Neural cell (in vitro differentiated cells): ENCODE data around the gene ZNF516. TPM values are rescaled to one million over a fixed set of nuclear protein-coding genes. Genes with fewer than 3 reads are reported as not detected.

Source experiments
- H2AFZ ChIP-seq: fragments of 200-600, 300-800 bp; sonication (generic), shearing (Covaris generic); 2 replicates; pipeline ENCODE4 v1.6.0; 2014; ENCODE audit warnings: low read depth, mild to moderate bottlenecking, antibody characterized with exemption, low read length, moderate library complexity
- H3F3A ChIP-seq: fragments of 200-600 bp; shearing (Covaris generic); 2 replicates; pipeline ENCODE4 v1.6.1; 2016; ENCODE audit warnings: mild to moderate bottlenecking, moderate library complexity, mixed read lengths, antibody characterized with exemption, low read length; ENCODE audit not compliant: insufficient read depth, poor library complexity, severe bottlenecking
- H3K27ac ChIP-seq: fragments of 200-600, 300-800 bp; sonication (generic), shearing (Covaris generic); 2 replicates; pipeline ENCODE4 v1.5.1; 2014; ENCODE audit warnings: mild to moderate bottlenecking, low read length, moderate library complexity
- H3K27me3 ChIP-seq: fragments of 300-800, 200-600 bp; sonication (generic), shearing (Covaris generic); 2 replicates; pipeline ENCODE4 v1.6.0; 2014; ENCODE audit warnings: mild to moderate bottlenecking, low read depth, low read length, moderate library complexity; ENCODE audit not compliant: insufficient read depth
- H3K36me3 ChIP-seq: fragments of 300-800, 200-600 bp; sonication (generic), shearing (Covaris generic); 2 replicates; pipeline ENCODE4 v1.5.1; 2014; ENCODE audit warnings: mild to moderate bottlenecking, antibody characterized with exemption, low read length, moderate library complexity; ENCODE audit not compliant: insufficient read depth
- H3K4me2 ChIP-seq: fragments of 300-800, 200-600 bp; sonication (generic), shearing (Covaris generic); 2 replicates; pipeline ENCODE4 v1.6.0; 2014; ENCODE audit warnings: mild to moderate bottlenecking, low read length
- H3K4me3 ChIP-seq: fragments of 300-800, 200-600 bp; sonication (generic), shearing (Covaris generic); 2 replicates; pipeline ENCODE4 v1.5.1; 2014; ENCODE audit warnings: mild to moderate bottlenecking, low read length, moderate library complexity
- H3K79me2 ChIP-seq: fragments of 200-600 bp; shearing (Covaris generic); replicated peaks from 2 replicates; pipeline ENCODE4 v1.6.0; 2014; ENCODE audit warnings: mild to moderate bottlenecking, low read length, moderate library complexity; ENCODE audit not compliant: insufficient read depth
- H3K9ac ChIP-seq: fragments of 300-800, 200-600 bp; sonication (generic), shearing (Covaris generic); 2 replicates; pipeline ENCODE4 v1.6.1; 2016; ENCODE audit warnings: mild to moderate bottlenecking, low read length, mixed read lengths
- H3K9me2 ChIP-seq: fragments of 200-600 bp; shearing (Covaris generic); 2 replicates; pipeline ENCODE4 v1.6.1; 2016; ENCODE audit warnings: mild to moderate bottlenecking, low read length, mixed read lengths; ENCODE audit not compliant: insufficient read depth
- H3K9me3 ChIP-seq: fragments of 200-600, 300-800 bp; sonication (generic), shearing (Covaris generic); 2 replicates; pipeline ENCODE4 v1.6.1; 2016; ENCODE audit warnings: mild to moderate bottlenecking, mixed run types, low read length, moderate library complexity, mixed read lengths
- H4K20me1 ChIP-seq: fragments of 200-600 bp; shearing (Covaris generic); 2 replicates; pipeline ENCODE4 v1.6.1; 2016; ENCODE audit warnings: mild to moderate bottlenecking, mixed run types; ENCODE audit not compliant: insufficient read depth
- EP300 ChIP-seq: fragments of 450-650 bp; conservative IDR thresholded peaks from 2 replicates; pipeline ENCODE4 v1.6.1; 2014; ENCODE audit warnings: antibody characterized with exemption, mild to moderate bottlenecking, moderate library complexity; ENCODE audit not compliant: poor library complexity, severe bottlenecking
- EZH2 ChIP-seq: fragments of 200-600, 300-800 bp; shearing (Covaris generic), sonication (generic); IDR thresholded peaks from 2 replicates; pipeline ENCODE4 v1.6.1; 2014; ENCODE audit warnings: antibody characterized with exemption, low read length, borderline replicate concordance, mild to moderate bottlenecking; ENCODE audit not compliant: insufficient read depth, poor library complexity, severe bottlenecking
- MXI1 ChIP-seq: fragments of 450-650 bp; conservative IDR thresholded peaks from 2 replicates; pipeline ENCODE4 v1.6.1; 2014; ENCODE audit warnings: antibody characterized with exemption, mild to moderate bottlenecking; ENCODE audit not compliant: poor library complexity, severe bottlenecking
- POLR2AphosphoS5 ChIP-seq: IDR thresholded peaks from 2 replicates; pipeline ENCODE4 v1.6.1; 2012
- RAD21 ChIP-seq: fragments of 450-650 bp; conservative IDR thresholded peaks from 2 replicates; pipeline ENCODE4 v1.6.1; 2014; ENCODE audit warnings: antibody characterized with exemption, mild to moderate bottlenecking, moderate library complexity
- TAF1 ChIP-seq: IDR thresholded peaks from 2 replicates; pipeline ENCODE4 v1.6.1; 2012; ENCODE audit warnings: low read depth
- polyA plus RNA-seq: library from polyadenylated mRNA; depleted of rRNA; stranded (reverse); fragments of >200 nt; gene quantifications from 2 replicates; pipeline ENCODE4 v1.2.3, GENCODE V29; 2014
- TF ChIP-seq, protein P1 (sequence below): fragments of 450-650 bp; IDR thresholded peaks from 2 replicates; pipeline ENCODE4 v1.5.1; 2014; ENCODE audit warnings: antibody characterized with exemption, mild to moderate bottlenecking, moderate library complexity; ENCODE audit not compliant: poor library complexity, severe bottlenecking
- TF ChIP-seq, protein P2 (sequence below): IDR thresholded peaks from 2 replicates; pipeline ENCODE4 v1.6.1; 2012; ENCODE audit warnings: borderline replicate concordance

ZNF516 gene
- polyA plus RNA-seq, 1 donor from 2014 or later = 11.5 TPM

DNA sequence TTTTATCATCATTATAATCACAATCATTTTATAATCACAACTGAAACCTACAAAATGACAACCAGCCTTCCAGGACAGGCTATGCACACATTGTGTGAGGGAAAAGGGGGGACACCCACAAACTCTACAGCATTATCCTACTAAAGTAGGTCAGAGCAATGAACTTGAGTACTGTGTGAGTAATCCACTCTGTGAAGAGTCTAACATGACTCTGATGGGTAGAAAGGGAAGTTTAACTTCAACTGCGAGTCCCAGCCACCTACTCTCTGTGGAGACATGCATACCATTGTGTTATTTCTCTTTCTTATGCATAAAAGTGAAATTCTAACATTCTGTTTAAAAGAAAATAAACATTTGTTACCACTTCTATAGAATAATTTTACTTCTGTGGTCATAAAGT, 177.9 kb downstream of the ZNF516 start:
- H3K27ac ChIP-seq = no peak overlapping the region
- H3K4me2 ChIP-seq = no peak overlapping the region
- no peaks in the 10 kb centered on the region for H3K27me3 ChIP-seq
- no peaks in the 10 kb centered on the region for H3F3A ChIP-seq
- no peak overlapping the region for H3K9ac ChIP-seq
- H3K9me2 ChIP-seq = no peaks in the 10 kb centered on the region
- TF ChIP-seq POLR2AphosphoS5 (no peak), RAD21 (no peak), EP300 (no peak), EZH2 (no peak), TAF1 (no peak), MXI1 (no peak)
- TF ChIP-seq, protein P1, sequence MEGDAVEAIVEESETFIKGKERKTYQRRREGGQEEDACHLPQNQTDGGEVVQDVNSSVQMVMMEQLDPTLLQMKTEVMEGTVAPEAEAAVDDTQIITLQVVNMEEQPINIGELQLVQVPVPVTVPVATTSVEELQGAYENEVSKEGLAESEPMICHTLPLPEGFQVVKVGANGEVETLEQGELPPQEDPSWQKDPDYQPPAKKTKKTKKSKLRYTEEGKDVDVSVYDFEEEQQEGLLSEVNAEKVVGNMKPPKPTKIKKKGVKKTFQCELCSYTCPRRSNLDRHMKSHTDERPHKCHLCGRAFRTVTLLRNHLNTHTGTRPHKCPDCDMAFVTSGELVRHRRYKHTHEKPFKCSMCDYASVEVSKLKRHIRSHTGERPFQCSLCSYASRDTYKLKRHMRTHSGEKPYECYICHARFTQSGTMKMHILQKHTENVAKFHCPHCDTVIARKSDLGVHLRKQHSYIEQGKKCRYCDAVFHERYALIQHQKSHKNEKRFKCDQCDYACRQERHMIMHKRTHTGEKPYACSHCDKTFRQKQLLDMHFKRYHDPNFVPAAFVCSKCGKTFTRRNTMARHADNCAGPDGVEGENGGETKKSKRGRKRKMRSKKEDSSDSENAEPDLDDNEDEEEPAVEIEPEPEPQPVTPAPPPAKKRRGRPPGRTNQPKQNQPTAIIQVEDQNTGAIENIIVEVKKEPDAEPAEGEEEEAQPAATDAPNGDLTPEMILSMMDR = no peak
- TF ChIP-seq, protein P2, sequence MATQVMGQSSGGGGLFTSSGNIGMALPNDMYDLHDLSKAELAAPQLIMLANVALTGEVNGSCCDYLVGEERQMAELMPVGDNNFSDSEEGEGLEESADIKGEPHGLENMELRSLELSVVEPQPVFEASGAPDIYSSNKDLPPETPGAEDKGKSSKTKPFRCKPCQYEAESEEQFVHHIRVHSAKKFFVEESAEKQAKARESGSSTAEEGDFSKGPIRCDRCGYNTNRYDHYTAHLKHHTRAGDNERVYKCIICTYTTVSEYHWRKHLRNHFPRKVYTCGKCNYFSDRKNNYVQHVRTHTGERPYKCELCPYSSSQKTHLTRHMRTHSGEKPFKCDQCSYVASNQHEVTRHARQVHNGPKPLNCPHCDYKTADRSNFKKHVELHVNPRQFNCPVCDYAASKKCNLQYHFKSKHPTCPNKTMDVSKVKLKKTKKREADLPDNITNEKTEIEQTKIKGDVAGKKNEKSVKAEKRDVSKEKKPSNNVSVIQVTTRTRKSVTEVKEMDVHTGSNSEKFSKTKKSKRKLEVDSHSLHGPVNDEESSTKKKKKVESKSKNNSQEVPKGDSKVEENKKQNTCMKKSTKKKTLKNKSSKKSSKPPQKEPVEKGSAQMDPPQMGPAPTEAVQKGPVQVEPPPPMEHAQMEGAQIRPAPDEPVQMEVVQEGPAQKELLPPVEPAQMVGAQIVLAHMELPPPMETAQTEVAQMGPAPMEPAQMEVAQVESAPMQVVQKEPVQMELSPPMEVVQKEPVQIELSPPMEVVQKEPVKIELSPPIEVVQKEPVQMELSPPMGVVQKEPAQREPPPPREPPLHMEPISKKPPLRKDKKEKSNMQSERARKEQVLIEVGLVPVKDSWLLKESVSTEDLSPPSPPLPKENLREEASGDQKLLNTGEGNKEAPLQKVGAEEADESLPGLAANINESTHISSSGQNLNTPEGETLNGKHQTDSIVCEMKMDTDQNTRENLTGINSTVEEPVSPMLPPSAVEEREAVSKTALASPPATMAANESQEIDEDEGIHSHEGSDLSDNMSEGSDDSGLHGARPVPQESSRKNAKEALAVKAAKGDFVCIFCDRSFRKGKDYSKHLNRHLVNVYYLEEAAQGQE = no peak
- H3K4me3 ChIP-seq = no peak overlapping the region
- no peaks in the 10 kb centered on the region for H4K20me1 ChIP-seq
- H3K79me2 ChIP-seq = no peaks in the 10 kb centered on the region
- H3K9me3 ChIP-seq = no peaks in the 10 kb centered on the region
- no peaks in the 10 kb centered on the region for H3K36me3 ChIP-seq
- no peak overlapping the region for H2AFZ ChIP-seq

DNA sequence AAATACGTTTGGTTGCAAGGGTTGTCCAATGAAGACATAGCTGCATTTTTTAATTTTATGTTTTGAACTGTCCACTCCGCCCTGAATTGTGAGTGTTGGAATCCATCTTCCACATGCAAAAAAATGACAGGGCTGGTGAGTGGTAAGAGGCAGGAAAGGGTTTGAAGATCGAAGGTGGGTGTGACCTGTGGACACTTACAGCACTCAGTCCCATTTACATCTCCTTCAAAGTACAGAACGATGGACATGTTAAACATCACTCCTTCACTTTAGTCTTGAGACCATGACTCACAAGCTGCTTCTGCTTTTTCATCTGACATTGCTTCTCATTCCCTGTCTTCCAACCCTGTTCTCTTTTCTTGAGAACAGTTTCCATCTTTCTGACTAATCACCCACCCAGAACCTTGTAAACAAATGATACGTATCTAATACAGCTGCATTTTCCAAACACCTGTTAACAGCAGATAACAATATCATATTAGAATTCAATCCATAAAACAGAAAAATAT, 179.3 kb downstream of the ZNF516 start:
- no peaks in the 10 kb centered on the region for H3K36me3 ChIP-seq
- H3K4me2 ChIP-seq = no peak overlapping the region
- TF ChIP-seq, protein P2 = no peak
- TF ChIP-seq TAF1 (no peak), EZH2 (no peak)
- H3K27ac ChIP-seq = no peak overlapping the region
- no peaks in the 10 kb centered on the region for H4K20me1 ChIP-seq
- no peaks in the 10 kb centered on the region for H3K79me2 ChIP-seq
- no peak overlapping the region for H2AFZ ChIP-seq
- no peak overlapping the region for H3K4me3 ChIP-seq
- H3K27me3 ChIP-seq = no peaks in the 10 kb centered on the region
- H3F3A ChIP-seq = no peaks in the 10 kb centered on the region
- no peaks in the 10 kb centered on the region for H3K9me2 ChIP-seq
- no peaks in the 10 kb centered on the region for H3K9me3 ChIP-seq
- no peak overlapping the region for H3K9ac ChIP-seq
